Upper lobe of right lung (tissue), 1 donor: ENCODE data around the gene TRPM4. TPM values are rescaled to one million over a fixed set of nuclear protein-coding genes. Genes with fewer than 3 reads are reported as not detected.

Source experiments
- ATAC-seq: fragments of 200-7000 bp; cut with Tn5 transposase; one replicate; pipeline ENCODE4 v1.9.1; 2020; ENCODE audit warnings: mild to moderate bottlenecking, moderate library complexity
- DNase-seq: peaks from one replicate; pipeline ENCODE4 v3.0.0-alpha.2; 2020
- H3K27ac ChIP-seq: fragments of 200-600 bp; one replicate; pipeline ENCODE4 v1.8.0; 2022
- H3K27me3 ChIP-seq: fragments of 200-600 bp; one replicate; pipeline ENCODE4 v1.8.0; 2022; ENCODE audit warnings: mild to moderate bottlenecking
- H3K36me3 ChIP-seq: fragments of 200-600 bp; one replicate; pipeline ENCODE4 v1.8.0; 2022
- H3K4me1 ChIP-seq: fragments of 200-600 bp; one replicate; pipeline ENCODE4 v1.8.0; 2022
- H3K4me3 ChIP-seq: fragments of 200-600 bp; one replicate; pipeline ENCODE4 v1.8.0; 2022; ENCODE audit warnings: mild to moderate bottlenecking
- H3K9me3 ChIP-seq: fragments of 200-600 bp; one replicate; pipeline ENCODE4 v1.8.0; 2022
- CTCF ChIP-seq: fragments of 200-600 bp; IDR thresholded peaks from one replicate; pipeline ENCODE4 v1.8.0; 2022; ENCODE audit warnings: antibody characterized with exemption
- intact Hi-C: fragments of 100-400 bp; cut with DNase I; formaldehyde crosslinking; loops from one replicate; pipeline ENCODE4 v1.11.0; 2022
- total RNA-seq: library from RNA; stranded (reverse); fragmentation: NEBNext Ultra II Directional; extraction: Animal tissue kit (Norgen Biotek cat#: 25700); gene quantifications from one replicate; pipeline ENCODE4 v1.2.1, GENCODE V29; 2021
- donor health status: DM: no; HTN: yes; CAD: no; lungs with severe emphysema.

The TRPM4 gene
- total RNA-seq, 1 donor from 2014 or later: 44.3 TPM

DNA sequence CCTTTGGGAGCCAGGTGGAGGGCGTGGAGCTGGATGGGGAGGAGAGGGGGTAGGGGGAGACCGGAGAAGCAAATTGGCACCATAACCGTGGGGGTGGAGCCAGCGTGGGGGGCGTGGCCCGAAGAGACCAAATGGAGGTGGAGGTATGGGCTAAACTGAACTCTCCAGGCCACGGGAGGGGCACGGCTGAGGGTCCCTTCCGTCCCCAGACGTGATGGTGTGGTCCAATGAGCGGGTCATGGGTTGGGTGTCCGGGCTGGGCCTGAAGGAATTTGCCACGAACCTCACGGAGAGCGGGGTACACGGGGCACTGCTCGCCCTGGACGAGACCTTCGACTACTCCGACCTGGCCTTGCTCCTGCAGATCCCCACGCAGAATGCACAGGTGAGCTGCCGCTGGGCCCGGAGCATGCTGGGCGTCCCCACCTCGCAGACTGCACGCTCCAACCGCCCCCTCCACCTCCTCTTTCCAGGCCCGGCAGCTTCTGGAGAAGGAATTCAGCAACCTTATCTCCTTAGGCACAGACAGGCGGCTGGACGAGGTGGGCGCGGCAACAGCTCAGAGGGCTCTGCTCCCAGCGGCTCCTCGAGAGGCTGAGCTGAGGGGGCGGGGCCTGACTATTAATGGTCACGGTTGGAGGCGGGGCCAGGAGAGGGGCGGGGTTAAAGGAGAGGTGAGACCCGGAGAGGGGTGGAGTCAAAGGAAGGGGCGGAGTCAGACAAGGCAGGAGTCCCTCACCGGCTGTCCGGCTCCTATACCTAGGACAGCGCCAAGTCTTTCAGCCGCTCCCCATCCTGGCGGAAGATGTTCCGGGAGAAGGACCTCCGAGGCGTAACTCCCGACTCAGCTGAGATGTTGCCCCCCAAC lies 8.6 kb upstream of the TRPM4 start:
- intact Hi-C loops: loop anchor here (10.0 kb wide), 1 partner anchor 54 kb away; no protein-coding TSS in a partner anchor
- H3K36me3 ChIP-seq: no peaks in the 10 kb centered on the region
- H3K27ac ChIP-seq: peak overlapping the region; percentile 70
- DNase-seq (peak; percentile 98), ATAC-seq (peak; percentile 86)
- no peaks in the 10 kb centered on the region for H3K27me3 ChIP-seq
- no peaks in the 10 kb centered on the region for H3K9me3 ChIP-seq
- peaks cover 23% of the 10 kb centered on the region for H3K4me1 ChIP-seq
- TF ChIP-seq CTCF: no peak
- peak overlapping the region; percentile 72 for H3K4me3 ChIP-seq

DNA sequence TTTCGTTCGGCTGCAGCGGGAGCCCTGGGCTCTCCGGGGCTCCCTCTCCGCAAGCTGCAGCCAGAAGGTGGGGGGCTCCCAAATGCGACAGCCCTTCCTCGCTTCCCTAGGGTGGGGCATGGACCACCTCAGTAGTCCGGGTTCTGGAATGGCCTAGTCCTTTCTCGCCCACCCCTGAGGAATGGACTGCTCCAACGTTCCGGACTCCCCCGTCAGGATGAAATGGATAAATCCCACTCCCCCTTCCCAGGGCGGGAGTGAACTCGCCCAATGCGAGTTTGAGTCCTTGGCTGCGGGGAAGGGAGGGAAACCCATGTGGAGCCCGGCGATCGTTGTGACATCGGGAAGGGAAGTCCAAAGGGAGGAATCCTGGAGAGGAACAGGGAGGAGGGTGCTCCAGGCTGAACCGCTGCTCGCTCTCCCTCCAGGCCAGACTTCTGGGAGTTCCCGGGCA lies 7.9 kb upstream of the TRPM4 start:
- Histone ChIP-seq H3K27me3 (no peaks in the 10 kb centered on the region), H3K27ac (peak overlapping the region; percentile 70), H3K36me3 (no peaks in the 10 kb centered on the region), H3K4me3 (peak overlapping the region; percentile 72), H3K9me3 (no peaks in the 10 kb centered on the region), H3K4me1 (peaks cover 23% of the 10 kb centered on the region)
- ATAC-seq (peak; percentile 51), DNase-seq (peak; percentile 83)
- intact Hi-C loops: loop anchor here (10.0 kb wide), 1 partner anchor 55 kb away; no protein-coding TSS in a partner anchor
- no peak for TF ChIP-seq CTCF

DNA sequence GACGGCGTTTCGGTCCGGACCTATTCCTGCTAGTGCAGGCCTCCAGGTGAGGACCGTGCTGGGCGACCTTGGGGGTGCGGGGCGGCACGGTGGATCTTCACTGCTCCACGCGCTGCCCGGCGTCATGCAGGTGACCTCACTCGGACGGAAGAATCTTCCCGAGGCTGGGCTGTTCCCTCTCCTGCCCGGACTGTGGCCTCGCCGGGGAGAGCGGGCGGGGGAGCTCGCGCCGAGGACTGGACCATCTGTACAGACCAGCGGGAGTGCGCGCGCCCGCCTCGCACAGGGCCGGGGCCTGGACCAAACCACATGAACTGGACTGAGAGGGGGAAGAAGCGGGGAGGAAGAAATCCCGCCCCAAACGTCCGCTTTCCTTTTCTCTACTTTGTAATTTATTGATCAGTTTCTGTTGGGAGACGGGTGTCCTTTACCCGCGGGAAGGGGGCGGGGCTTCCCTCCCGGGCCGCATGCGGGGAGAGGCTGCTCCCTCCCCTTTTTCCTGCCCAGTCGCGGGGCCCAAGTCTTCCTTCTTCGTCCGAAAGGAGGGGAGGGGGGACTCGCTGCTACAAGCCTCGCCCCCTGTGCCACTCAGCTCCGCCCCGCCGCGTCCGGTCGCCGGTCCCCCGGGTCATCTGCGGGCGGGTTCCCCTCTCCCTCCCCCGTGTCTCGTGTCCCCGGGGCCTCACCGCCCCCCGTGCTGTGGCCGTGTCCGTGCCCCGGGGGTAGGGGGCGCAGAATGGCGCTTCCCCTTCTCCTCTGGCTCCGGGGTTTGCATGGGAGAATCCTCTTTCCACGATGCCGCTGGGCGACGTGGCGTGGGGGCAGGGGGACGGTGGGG lies 7.3 kb upstream of the TRPM4 start:
- TF ChIP-seq CTCF: no peak
- H3K4me1 ChIP-seq: peaks cover 23% of the 10 kb centered on the region
- peak; percentile 69 for ATAC-seq
- DNase-seq: peak; percentile 91
- no peaks in the 10 kb centered on the region for H3K9me3 ChIP-seq
- H3K4me3 ChIP-seq: peak overlapping the region; percentile 72
- peak overlapping the region; percentile 70 for H3K27ac ChIP-seq
- H3K27me3 ChIP-seq: no peaks in the 10 kb centered on the region
- H3K36me3 ChIP-seq: no peaks in the 10 kb centered on the region
- intact Hi-C loops: no loop called here

DNA sequence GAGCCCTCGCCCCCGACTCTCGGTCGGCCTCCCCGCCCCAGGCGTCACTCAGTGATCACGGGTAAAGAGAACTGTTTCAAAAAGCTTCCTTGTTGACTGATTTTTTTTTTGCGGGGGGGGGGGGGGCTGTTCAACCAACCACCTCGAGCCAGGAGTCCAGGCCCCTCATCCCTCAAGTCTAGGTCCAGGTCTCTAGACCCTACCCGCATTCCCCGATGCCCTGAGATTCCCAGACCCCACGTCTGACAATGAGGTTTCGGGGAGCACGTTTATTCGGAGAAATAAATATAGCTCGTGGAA lies 6.7 kb upstream of the TRPM4 start:
- intact Hi-C loops: no loop called here
- Histone ChIP-seq H3K9me3 (no peaks in the 10 kb centered on the region), H3K4me1 (peaks cover 19% of the 10 kb centered on the region), H3K4me3 (peak overlapping the region; percentile 72), H3K36me3 (no peaks in the 10 kb centered on the region), H3K27ac (peak overlapping the region; percentile 70), H3K27me3 (no peaks in the 10 kb centered on the region)
- no peak for DNase-seq
- no peak for ATAC-seq
- TF ChIP-seq CTCF: no peak

- Histone ChIP-seq H3K4me1 (peaks cover 15% of the 10 kb centered on the region), H3K36me3 (no peaks in the 10 kb centered on the region), H3K27ac (no peak overlapping the region), H3K9me3 (no peaks in the 10 kb centered on the region), H3K4me3 (no peak overlapping the region), H3K27me3 (no peaks in the 10 kb centered on the region)
- intact Hi-C loops: no loop called here
- DNase-seq (peak; percentile 92), ATAC-seq (peak; percentile 65)
- TF ChIP-seq CTCF: no peak
These were observed 6.1 kb upstream of the TRPM4 start for GRCh38 chr19:49151267-49152118.
